GM18519 (cell line): Measurements from ENCODE around the gene HPCAL1.
"Not testable (repeated sequence)": the region's sequence is repeated elsewhere in the genome, so short reads cannot be mapped to it uniquely, and the experiment has no call there.

Experiments
- ATAC-seq: cut with Tn5 transposase; IDR thresholded peaks from one replicate; pipeline ENCODE4 v1.9.1; 2021; ENCODE audit warnings: mild to moderate bottlenecking, moderate library complexity; ENCODE audit not compliant: unreplicated experiment, low FRiP score

The HPCAL1 gene

DNA sequence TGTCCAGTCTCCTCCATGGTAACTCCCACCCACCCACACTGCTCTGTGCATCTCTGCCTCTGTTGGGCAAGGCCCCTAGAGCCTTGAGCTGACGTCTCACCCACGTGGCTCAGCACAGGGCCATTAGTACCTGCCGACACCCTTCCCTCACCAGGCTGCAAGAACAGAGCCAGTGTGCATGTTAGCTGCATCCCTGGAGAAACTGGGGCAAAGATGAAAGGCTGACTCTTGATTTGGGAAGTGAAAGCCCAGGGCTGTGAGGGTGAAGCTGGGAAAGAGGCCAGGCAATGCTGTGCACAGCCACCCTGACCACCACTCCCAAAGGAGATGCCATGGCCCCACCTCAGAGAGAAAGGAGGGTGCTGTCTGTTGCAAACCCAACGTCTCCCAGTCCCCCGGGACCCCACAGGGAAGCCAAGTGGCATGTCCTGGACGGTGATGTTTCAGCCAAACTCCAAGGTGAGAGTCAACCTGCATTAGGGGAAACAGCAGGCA, 20.0 kb upstream of the HPCAL1 start:
- ATAC-seq = no peak

DNA sequence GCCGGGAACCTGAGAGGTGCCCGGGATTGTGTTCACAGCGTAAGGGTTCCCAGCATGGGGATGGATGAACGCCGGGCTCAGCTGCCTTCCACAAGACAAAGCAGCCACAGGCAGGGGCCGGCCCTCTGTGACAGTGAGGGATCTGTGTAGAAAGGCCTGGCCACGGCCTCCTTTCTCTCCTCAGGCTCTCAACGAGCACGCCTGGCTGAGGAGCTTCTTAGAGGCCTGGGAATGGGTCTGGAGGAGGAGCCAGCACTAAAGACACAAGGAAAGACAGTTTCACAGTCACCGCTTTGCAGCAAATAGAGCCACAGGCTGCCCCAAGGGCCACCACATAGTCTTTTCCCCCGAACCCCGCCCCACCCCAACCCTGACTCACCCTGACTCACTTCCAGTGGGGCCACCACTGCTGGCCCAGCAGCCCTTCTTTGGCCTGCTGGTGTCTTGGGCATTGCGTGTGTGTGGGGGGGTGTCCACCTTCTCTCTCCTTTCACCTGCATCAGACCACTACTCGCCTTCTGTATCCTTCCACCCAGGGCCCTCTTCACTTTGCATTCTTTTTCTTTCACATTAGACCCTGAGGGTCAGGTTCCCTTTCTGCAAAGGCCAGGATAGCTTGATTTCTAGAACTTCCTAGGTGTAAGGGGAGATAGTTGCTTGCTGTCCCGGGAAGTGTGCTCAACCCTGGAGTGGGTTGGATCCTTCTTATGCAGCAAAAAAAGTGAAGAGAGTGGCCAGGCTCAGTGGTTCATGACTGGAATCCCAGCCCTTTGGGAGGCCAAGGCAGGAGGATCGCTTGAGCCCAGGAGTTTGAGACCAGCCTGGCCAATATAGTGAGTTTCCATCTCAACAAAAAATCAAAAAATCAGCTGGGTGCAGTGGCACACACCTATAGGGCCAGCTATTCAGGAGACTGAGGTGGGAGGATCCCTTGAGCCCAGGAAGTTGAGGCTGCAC, 19.3 kb upstream of the HPCAL1 start:
- no peak for ATAC-seq

DNA sequence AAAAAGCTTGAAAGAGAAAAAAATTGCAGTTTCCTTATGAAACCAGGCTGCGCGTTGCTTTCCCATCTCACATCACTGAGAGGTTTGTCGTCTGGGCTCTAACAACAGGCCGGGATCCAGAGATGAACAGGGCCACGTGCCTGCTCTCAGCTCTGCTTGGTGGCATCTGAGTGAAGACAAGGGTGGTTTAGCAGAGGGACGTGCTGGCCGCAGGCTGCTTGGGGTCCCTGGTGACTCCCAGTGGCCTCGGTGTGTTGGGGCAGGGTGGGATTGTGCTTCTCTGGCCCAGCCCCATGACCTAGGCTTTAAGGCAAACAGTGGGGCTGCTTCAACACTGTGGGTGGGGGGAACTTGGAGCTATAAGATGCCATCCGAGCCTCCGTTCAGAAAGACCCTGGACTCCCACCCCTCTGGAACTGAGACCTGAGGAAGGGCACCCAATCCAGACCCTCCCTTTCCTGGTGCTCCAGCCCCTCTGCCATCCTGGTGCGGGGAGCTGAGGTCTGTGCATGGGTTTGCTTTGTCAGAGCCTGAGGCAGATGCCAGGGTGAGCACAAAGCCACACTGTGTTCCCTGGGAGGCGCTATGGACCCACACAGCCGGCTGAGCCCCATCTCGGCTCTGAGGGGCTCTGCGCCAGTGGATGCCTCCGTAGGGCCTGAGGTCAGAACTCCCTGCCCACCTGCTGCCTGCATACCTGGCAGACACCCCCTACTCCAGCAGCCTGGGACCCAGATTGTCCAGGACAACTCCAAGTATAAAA, 18.4 kb upstream of the HPCAL1 start:
- no peak for ATAC-seq

DNA sequence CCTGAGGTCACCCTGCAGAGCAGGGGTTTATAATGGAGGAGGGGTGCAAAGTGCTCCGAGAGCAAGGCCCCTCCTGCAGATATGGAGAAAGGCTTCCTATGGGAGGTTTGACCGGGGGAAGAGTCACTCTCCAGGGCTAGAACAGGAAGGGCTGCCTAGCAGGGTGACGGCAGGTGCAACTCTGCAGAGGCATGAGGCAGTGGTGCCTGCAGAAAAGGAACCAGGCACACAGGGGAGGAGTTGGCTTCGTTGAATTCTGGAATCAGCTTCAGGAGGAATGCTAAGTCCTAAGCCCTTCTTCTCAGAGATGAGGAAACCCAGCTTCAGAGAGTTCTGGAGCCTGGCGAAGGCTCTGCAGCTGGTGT, 17.5 kb upstream of the HPCAL1 start:
- no peak for ATAC-seq

DNA sequence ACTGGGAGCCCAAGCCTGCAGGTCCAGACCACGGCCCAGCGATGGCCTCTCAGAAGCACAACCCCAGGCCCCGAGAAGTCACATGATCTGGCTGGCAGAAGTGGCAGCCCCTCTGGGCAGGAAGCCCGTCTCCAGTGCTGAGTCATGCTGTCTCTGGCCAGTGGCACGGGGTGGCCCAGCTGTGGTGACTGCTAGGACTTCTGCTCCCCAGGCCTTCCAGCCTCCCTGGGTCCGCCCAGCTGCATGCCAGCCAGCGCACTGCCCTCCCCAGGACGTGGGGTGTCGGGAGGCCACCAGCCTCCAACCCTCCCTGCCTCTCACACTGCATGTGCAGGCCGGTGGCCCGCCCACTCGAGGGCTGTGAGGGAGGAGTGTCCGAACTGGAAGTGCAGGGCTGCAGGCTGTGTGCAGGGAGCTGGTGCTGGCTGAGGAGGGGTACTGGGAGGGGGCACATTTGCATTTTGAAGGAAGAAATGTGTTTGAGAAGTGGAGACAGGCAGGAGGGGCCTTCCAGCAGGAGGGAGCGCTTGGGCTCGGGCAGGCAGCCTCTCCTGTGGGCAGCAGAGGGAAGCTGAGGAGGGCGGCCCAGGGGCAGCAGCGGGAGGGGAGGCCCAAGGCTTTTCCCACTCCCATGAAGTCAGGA, 17.0 kb upstream of the HPCAL1 start:
- no peak for ATAC-seq

DNA sequence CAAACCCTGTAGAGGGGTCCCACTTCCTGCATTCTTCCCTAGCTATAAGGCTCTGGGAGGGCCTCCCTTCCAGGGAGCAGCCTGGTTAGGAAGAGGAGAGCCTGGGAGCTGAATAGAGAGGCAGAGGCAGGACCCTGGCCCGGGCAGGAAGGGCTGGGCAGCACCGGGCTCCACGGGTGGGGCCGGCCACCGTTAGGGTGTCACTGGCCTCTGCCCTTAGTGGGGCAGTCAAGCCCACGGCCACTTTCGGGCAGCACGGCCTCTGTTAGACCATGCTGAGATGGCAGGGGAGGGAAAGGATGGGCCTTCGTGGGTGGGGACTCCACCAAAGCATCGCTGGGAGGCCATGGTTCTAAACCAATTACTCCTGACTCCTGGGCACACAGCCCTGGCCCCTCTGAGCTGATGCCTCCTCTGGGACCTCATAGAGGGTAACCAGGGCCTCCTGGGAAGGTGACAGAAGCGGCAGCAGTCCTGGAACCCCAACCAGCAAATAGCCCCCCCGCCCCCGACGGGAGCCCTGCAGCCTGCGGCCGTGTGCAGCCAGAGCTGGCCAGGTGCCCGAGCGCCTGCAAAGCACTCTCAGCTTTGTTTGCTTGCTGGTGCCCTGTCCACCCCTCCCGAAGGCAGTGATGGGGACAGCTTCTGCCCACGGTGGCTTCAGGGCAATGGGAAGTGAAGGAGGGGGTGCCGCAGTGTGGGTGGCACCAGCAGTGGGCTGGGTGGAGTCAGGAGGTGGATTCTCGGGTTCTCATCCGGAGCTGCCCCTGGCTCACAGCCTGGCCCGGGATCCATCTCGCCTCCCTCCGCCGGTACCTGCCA, 16.3 kb upstream of the HPCAL1 start:
- ATAC-seq = no peak

DNA sequence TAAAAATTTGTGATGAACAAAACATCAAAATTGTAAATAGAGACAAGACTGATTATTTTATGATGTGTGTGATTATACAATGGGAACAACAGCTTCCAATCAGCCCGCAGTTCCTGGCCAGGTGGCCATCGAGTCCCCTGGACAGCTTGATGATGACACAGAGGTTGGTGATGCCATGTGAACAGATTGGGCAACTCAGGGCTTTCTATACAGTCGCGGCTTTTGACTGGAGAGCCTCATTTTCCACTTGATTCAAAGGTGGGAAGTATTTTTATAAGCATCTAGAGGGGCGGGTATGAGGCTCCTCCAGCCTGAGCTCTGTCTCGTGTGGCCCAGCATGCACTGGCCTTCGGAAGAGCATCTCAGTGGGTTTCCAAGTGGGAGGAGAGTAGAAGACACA, 14.9 kb upstream of the HPCAL1 start:
- no peak for ATAC-seq

DNA sequence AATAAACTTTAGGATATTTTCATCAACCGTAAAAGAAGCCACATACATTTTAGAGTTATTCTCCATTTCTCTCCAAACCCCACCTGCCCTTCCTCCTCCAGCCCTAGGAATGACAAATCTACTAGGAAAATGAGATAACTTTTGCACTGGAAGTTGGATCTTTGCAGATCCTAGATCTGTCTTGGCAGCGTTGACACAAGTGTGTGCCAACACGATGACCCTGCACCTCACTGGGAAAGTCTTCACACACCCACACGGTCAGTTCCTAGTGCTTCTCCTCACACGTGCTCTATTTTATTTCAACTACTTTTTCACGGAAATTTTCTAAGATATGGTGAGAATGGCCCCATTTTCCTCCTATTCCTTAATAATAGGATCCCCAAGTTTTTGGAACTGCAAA, 14.1 kb upstream of the HPCAL1 start:
- ATAC-seq = no peak

DNA sequence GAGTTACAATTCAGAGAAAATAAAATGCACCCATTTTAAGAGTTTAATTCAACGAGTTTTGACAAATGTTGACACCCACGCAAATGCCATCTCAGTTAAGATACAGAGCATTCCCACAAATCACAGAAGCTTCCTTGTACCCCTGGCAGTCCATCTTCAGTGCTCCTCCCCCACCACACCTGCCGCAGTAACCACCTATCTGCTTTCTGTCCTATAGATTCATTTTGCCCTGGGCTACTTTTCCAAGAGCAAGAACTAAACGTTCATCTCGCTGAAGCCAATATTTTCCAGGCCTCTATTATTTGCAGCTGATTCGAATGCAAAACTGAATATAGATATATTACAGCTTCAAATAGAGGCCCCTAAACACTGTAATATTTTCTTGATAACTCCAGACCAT, 13.4 kb upstream of the HPCAL1 start:
- no peak for ATAC-seq

DNA sequence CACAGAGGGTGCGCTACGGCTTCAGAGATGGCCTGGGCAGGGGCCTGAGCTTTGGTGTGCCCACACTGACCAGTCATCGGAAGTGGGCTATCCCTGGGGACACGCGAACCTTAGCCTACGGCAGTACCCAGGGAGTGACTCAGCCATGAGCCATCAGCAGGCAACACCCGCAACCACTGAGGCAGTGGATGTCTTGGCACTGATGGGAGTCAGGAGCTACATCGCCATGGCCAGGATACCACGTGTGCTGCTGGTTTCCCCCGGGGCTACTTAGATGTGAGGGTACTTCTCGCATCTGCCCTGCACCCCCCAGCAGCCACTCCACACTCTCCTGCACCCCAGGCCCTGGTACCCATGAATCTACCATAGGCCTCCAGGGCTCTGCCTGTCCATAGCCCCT, 12.8 kb upstream of the HPCAL1 start:
- ATAC-seq = no peak

DNA sequence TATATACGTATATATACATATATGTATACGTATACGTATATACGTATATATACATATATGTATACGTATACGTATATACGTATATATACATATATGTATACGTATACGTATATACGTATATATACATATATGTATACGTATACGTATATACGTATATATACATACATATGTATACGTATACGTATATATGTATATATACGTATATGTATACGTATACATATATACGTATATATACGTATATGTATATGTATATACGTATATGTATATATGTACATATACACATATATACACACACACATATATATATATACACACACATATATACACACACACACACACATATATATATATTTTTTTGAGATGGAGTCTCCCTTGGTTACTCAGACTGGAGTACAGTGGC, 11.3 kb upstream of the HPCAL1 start:
- ATAC-seq = not testable (repeated sequence)

DNA sequence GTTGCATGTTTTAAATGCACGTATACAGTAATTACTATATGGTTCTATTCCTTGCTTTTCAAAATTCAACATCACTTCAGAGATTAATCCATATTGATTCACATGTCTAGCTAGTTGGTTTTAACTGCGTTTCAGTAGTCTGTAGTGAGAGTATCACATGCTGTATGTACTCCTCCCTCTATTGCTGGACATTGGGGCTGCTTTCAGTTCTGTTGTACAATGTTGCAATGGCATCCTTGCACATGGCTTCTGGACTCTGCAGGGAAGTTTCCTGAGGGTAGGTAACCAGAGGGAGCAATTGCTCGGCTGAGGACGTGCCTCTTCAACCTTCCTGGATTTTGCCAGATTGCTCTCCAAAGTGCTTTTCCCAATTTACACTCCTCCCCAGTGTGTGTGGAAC, 10.7 kb upstream of the HPCAL1 start:
- ATAC-seq = no peak

DNA sequence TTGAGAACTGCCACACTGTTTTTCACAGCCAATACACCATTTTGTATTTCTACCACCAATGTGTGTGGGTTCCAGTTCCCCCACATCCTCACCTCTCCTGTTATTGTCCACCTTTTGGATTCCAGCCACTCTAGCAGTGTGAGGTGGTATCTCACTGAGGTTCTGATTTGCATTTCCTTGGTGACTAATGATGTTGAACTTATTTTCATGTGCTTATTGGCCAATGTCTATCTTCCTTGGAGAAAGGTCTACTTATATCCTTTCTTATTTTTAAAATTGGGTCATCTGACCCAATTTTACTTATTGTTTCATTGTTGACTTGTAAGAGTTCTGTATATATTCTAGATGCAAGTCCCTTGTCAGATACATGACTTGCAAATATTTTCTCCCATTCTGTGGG, 9.1 kb upstream of the HPCAL1 start:
- no peak for ATAC-seq

DNA sequence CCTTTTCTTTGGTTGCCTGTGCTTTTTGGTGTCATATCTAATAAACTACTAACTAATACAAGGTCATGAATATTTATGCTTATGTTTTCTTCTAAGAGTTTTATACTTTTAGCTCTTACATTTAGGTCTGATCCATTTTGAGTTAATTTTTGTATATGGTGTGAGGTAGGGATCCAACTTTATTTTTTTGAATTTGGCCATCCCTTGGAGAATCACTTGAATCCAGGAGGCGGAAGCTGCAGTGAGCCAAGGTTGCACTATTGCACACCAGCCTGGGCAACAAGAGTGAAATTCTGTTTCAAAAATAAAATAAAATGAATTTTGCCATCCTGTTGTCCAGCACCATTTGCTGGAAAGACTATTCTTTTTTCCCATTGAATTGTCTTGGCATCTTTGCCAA, 8.6 kb upstream of the HPCAL1 start:
- ATAC-seq = no peak

DNA sequence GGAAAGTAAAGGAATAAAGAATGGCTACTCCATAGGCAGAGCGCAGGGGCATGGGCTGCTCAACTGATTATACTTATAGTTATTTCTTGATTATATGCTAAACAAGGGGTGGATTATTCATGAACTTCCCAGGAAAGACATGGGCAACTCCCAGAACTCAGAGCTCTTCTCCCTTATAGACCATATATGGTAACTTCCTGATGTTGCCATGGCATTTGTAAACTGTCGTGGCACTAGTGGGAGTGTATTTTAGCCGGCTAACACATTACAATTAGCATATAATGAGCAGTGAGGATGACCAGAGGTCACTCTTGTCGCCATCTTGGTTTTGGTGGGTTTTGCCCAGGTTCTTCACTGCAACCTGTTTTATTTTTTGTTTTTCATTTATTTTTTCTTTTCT, 7.1 kb upstream of the HPCAL1 start:
- not testable (repeated sequence) for ATAC-seq

DNA sequence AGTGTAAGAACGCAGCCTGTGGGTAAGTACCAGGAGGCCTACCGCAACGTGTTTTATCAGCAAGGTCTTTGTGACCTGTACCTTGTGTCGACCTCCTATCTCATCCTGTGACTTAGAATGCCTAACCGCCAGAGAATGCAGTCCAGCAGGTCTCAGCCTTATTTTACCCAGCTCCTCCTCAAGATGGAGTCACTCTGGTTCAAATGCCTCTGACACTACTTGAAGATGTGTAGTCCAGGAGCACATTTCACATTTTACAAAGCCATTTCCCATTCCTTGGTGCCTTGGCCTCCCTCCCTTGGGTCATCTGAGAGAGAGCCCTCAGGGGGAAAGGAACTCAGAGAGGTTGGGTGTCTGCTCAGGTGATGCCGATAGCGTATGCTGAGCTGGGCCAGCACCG, 6.6 kb upstream of the HPCAL1 start:
- ATAC-seq = no peak

DNA sequence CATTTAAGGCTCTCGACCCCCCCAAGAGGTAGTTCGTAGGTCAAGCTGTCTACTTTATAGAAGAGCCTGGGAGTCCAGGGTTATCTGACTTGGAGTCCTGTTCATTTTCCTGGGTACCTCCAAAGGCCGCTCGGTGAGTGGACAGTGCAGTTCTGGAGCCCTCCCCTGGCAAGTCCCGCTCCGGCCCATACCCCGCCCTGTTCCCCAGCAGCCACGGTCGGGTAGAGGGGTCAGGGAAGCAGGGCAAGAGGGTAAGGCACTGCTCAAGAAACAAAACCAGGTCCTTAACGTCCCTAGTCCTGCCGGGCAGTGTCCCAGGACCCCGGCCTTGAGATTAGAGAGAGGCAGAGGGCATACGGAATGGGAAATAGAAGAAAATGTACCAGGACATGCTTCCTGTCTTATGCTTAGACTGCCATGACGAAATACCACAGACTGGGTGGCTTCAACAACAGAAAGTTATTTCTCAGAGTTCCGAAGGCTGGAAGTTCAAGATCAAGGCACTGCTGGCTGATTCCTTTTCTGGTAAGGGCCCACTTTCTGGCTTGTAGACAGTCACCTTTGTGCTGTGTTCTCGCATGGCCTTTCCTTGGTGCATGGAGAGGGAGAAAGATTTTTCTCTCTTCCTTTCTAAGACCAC, 5.4 kb upstream of the HPCAL1 start:
- no peak for ATAC-seq

DNA sequence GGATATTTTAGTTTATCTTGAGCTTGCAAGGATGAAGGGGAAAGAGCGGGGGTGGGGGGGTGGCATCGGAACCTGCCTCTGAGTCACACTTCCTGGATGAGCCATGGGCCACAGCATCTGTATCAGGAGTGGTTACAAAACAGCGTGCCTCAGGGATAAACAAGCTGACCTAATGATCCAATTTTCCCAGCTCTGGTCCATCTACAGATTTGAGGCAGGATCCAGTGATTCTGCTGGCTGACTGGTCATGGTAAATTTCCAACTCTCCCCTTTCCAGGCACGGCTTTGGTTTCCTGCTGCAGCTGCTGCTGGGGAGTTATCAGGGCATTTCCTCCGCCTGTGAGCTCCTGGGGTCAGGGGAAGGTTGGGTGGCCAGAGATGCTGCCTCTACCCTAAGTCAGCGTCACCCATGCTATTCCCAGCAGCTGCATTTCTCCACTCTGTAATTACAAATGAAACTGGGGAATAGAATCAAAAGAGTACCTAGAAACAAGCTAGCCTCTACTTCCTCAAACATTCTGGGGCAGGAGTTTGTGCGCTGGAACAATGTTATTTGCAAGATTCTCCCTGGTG, 4.7 kb upstream of the HPCAL1 start:
- ATAC-seq = no peak

DNA sequence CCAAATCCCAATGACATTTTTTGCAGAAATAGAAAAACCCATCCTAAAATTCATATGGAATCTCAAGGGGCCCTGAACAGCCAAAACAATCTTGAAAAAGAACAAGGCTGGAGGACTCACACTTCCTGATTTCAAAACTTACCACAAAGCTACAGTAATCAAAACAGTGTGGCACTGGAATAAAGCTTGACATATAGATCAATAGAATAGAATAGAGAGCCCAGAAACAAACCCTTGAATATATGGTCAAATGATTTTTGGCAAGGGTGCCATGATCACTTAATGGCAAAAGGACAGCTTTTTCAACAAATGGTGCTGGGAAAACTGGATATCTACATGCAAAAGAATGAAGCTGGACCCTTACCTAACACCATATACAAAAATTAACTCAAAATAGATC, 3.9 kb upstream of the HPCAL1 start:
- ATAC-seq = not testable (repeated sequence)
